K562 (cell line): ENCODE measurements around the gene CCDC78. TPM values are rescaled to one million over a fixed set of nuclear protein-coding genes. Genes with fewer than 3 reads are reported as not detected.

Experiments
- ATAC-seq: fragments of 200-7000 bp; cut with Tn5 transposase; 3 replicates; pipeline ENCODE4 v1.9.1; 2020; ENCODE audit warnings: moderate library complexity
- BruUV-seq: library from RNA; stranded (reverse); fragments of 400-500 nt; replicated peaks from 2 replicates; lab custom pipeline; 2021; lab: Mats Ljungman, UMichigan
- CTCF ChIA-PET: fragments of 300-600 bp; formaldehyde crosslinking; extraction: SDS; loops from one replicate; lab custom pipeline; 2021; ENCODE audit warnings: low intra/inter-chr PET ratio; lab: Yijun Ruan, JAX
- POLR2A ChIA-PET: fragments of 300-600, 350-650 bp; sonication (Branson Sonifier 250); formaldehyde crosslinking; extraction: SDS; loops from one replicate; lab custom pipeline; 2021; ENCODE audit warnings: antibody characterized with exemption, inconsistent platforms; lab: Yijun Ruan, JAX
- DNase-seq, 4 experiments: peaks; one replicate each; pipeline versions ENCODE4 v3.0.0 to v3.0.0-alpha.2; 2011 to 2018; ENCODE audit warnings: low spot score in 3 of 4, mixed read lengths in 3 of 4; ENCODE audit errors: extremely low read depth in 1 of 4
- FAIRE-seq: peaks from 2 replicates; lab custom pipeline; 2011; peaks lifted over from hg19 to GRCh38; lab: Jason Lieb, UNC
- H2AFZ ChIP-seq: 2 replicates; pipeline ENCODE4 v1.6.0; 2011; ENCODE audit warnings: low read depth, low read length, control low read depth, inconsistent platforms
- H3K27ac ChIP-seq: fragments of 200-600 bp; 3 replicates; pipeline ENCODE4 v1.8.0; 2011; ENCODE audit warnings: low read depth, mild to moderate bottlenecking, control low read depth, inconsistent platforms, low read length, moderate library complexity, mixed read lengths; ENCODE audit errors: extremely low read depth
- H3K27me3 ChIP-seq, 2 experiments: fragments of 300-600 bp in 1 of 2; 2 replicates in 1 of 2; 3 replicates in 1 of 2; pipeline versions ENCODE4 v1.6.0 to v1.8.0; 2011; ENCODE audit warnings: inconsistent platforms in 2 of 2, low read length in 2 of 2, mild to moderate bottlenecking in 1 of 2, mixed read lengths in 1 of 2, moderate library complexity in 1 of 2; ENCODE audit not compliant: control insufficient read depth in 2 of 2, insufficient read depth in 2 of 2
- H3K36me3 ChIP-seq: fragments of 300-600 bp; 3 replicates; pipeline ENCODE4 v1.8.0; 2011; ENCODE audit warnings: mild to moderate bottlenecking, low read length, inconsistent platforms; ENCODE audit not compliant: control insufficient read depth, insufficient read depth
- H3K4me1 ChIP-seq, 2 experiments: fragments of 200-600 bp in 1 of 2; replicated peaks in 1 of 2; 2 replicates in 1 of 2; 3 replicates in 1 of 2; pipeline versions ENCODE4 v1.5.1 to v1.8.0; 2011; ENCODE audit warnings: inconsistent platforms in 2 of 2, low read length in 2 of 2, mild to moderate bottlenecking in 1 of 2, mixed read lengths in 1 of 2, moderate library complexity in 1 of 2; ENCODE audit not compliant: control insufficient read depth in 2 of 2, insufficient read depth in 2 of 2
- H3K4me2 ChIP-seq: 2 replicates; pipeline ENCODE4 v1.6.1; 2011; ENCODE audit warnings: low read length, control low read depth, inconsistent platforms, mixed read lengths; ENCODE audit not compliant: insufficient read depth
- H3K4me3 ChIP-seq: fragments of 200-600 bp; sonication (generic), shearing (Covaris generic); 2 replicates; pipeline ENCODE4 v1.5.1; 2016; ENCODE audit warnings: control low read depth, inconsistent platforms
- H3K79me2 ChIP-seq: fragments of 200-600 bp; 3 replicates; pipeline ENCODE4 v1.8.0; 2011; ENCODE audit warnings: low read length, inconsistent platforms; ENCODE audit not compliant: control insufficient read depth, insufficient read depth
- H3K9ac ChIP-seq, 2 experiments: 2 replicates each; pipeline versions ENCODE4 v1.6.0 to v1.6.1; 2011; ENCODE audit warnings: low read depth in 2 of 2, low read length in 2 of 2, control low read depth in 1 of 2, inconsistent platforms in 1 of 2, mild to moderate bottlenecking in 1 of 2, mixed read lengths in 1 of 2; ENCODE audit not compliant: insufficient read depth in 1 of 2
- H3K9me1 ChIP-seq: one replicate; pipeline ENCODE4 v1.6.0; 2011; ENCODE audit warnings: inconsistent platforms, mild to moderate bottlenecking, low read length, moderate library complexity; ENCODE audit not compliant: control insufficient read depth, insufficient read depth
- H3K9me3 ChIP-seq: replicated peaks from 2 replicates; pipeline ENCODE4 v1.5.1; 2011; ENCODE audit warnings: low read depth, low read length, inconsistent platforms; ENCODE audit not compliant: control insufficient read depth, insufficient read depth
- H4K20me1 ChIP-seq: replicated peaks from 2 replicates; pipeline ENCODE4 v1.6.1; 2011; ENCODE audit warnings: low read length, inconsistent platforms, mixed read lengths; ENCODE audit not compliant: control insufficient read depth, insufficient read depth
- CXXC5 ChIP-seq: fragments of 250-450 bp; sonication (Bioruptor Pico); IDR thresholded peaks from 2 replicates; pipeline ENCODE4 v1.8.0; 2022; ENCODE audit warnings: inconsistent platforms, mild to moderate bottlenecking, moderate library complexity
- POLR2G ChIP-seq: fragments of 200-400 bp; formaldehyde crosslinking; IDR thresholded peaks from 2 replicates; pipeline ENCODE4 v1.6.1; 2017; ENCODE audit warnings: low read depth, mild to moderate bottlenecking, antibody characterized with exemption, low read length, moderate library complexity
- WGBS: fragments of 100-300 bp; shearing (Covaris generic); methylation state at CpG from one replicate; pipeline ENCODE4 v1.1.6; 2016; ENCODE audit warnings: low coverage, mixed read lengths; ENCODE audit not compliant: insufficient coverage; ENCODE audit errors: missing lambda C conversion rate; 5-methylcytosine and 5-hydroxymethylcytosine counted together
- in situ Hi-C: fragments of 300-500 bp; cut with MboI; formaldehyde crosslinking; loops from 4 replicates; pipeline ENCODE4 v1.15.0; 2018; ENCODE audit warnings: inconsistent platforms, mixed read lengths
- intact Hi-C: fragments of 100-400 bp; cut with micrococcal nuclease; formaldehyde crosslinking; loops from 2 replicates; pipeline ENCODE4 v1.14.2; 2022
- microRNA counts: library from miRNA; unstranded; fragments of <30 nt; microRNA quantifications from one replicate; lab custom pipeline; 2016
- microRNA-seq: library from miRNA; unstranded; fragments of <30 nt; microRNA quantifications from one replicate; pipeline ENCODE4, GENCODE V29; 2018; ENCODE audit warnings: borderline microRNAs expressed
- polyA plus RNA-seq, 8 experiments: library from polyadenylated mRNA; depleted of rRNA in 4 of 8; stranded (reverse) in 5 of 8; unstranded in 3 of 8; fragments of >200 nt; fragmentation: Nextera tagmentation in 2 of 8; fragmentation: Illumina TruSeq in 1 of 8; extraction: Ambion mirVana in 2 of 8; extraction: Trizol in 1 of 8; gene quantifications; 2 replicates each; pipeline versions ENCODE4 v1.2.1 to v1.2.3, GENCODE V29; 2011 to 2014; ENCODE audit warnings: inconsistent platforms in 1 of 8, missing spikeins in 1 of 8
- small RNA-seq: library from RNA; depleted of rRNA; stranded (forward); fragments of <200 nt; gene quantifications from one replicate; pipeline ENCODE3, GENCODE V24; 2014
- total RNA-seq, 7 experiments: library from RNA; depleted of rRNA in 6 of 7; stranded (reverse); fragments of >200 nt in 6 of 7; fragmentation: Illumina TruSeq in 2 of 7; extraction: Trizol in 2 of 7; gene quantifications; 2 replicates each; pipeline versions ENCODE4 v1.2.1 to v1.2.3, GENCODE V29; 2011 to 2021; ENCODE audit warnings: low replicate concordance in 1 of 7
- TF ChIP-seq, protein P1 (sequence below): fragments of 250-450 bp; sonication (Bioruptor Pico); IDR thresholded peaks from 2 replicates; pipeline ENCODE4 v1.8.0; 2022; ENCODE audit warnings: moderate library complexity, mild to moderate bottlenecking, inconsistent platforms

The CCDC78 gene
- total and polyA plus RNA-seq, 9 of the 15 experiments (the other 6 are each of a cell fraction or from before 2014, with no cell fraction given): 0.24 to 17.7 (median 2.9) TPM

DNA sequence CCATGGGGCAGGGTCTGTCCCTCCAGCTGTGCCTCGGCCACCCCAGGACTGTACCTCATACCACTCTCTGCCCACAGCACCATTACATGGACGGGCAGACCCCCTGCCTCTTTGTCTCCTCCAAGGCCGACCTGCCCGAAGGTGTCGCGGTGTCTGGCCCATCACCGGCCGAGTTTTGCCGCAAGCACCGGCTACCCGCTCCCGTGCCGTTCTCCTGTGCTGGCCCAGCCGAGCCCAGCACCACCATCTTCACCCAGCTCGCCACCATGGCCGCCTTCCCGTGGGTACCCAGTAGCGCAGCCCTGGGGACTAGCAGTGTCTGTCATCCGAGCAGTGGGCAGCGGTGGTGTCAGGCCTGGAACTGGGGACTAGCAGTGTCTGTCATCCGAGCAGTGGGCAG lies 53.4 kb downstream of the CCDC78 start:
- BruUV-seq: no TSS peak
- Histone ChIP-seq H4K20me1 (0 out of 2 replicates have a peak, but pooled peaks cover 4% of the 10 kb centered on the region), H3K4me1 (peaks cover 19 to 98% of the 10 kb centered on the region in 2 experiments), H3K9me1 (no peaks in the 10 kb centered on the region), H3K9me3 (no peaks in the 10 kb centered on the region), H3K36me3 (peaks cover 63% of the 10 kb centered on the region), H3K4me2 (no peak overlapping the region), H2AFZ (no peak overlapping the region), H3K79me2 (peaks cover 28% of the 10 kb centered on the region), H3K27ac (no peak overlapping the region), H3K27me3 (no peaks in the 10 kb centered on the region), H3K9ac (peak overlapping the region in 1 of 2 experiments; percentile 61; a peak in 1 of 4 replicates), H3K4me3 (no peak overlapping the region)
- ChIA-PET POLR2A (interaction anchor here (0.7 to 1.6 kb wide), 5 partner anchors 10 to 106 kb away, joined by 3 to 5 read pairs (median 3); partner anchors contain the start of gene NHLRC4), CTCF (interaction anchor here (0.6 kb wide), 1 partner anchor 94 kb away, joined by 3 read pairs; no protein-coding TSS in a partner anchor)
- WGBS: over 99% methylated on average over 19 of the region's 21 CpGs
- TF ChIP-seq, protein P1, sequence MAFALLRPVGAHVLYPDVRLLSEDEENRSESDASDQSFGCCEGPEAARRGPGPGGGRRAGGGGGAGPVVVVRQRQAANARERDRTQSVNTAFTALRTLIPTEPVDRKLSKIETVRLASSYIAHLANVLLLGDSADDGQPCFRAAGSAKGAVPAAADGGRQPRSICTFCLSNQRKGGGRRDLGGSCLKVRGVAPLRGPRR (CRISPR knock-in tag): no peak
- TF ChIP-seq CXXC5 (CRISPR knock-in tag): no peak
- TF ChIP-seq POLR2G: 0 out of 2 replicates have a peak, but pooled peaks have one; percentile 30
- intact Hi-C loops (no loop called here), in situ Hi-C loops (loop anchor here (10.0 kb wide), 1 partner anchor 278 kb away; the partner anchor contains the start of gene NME4)
- no peak for ATAC-seq
- no peak for FAIRE-seq
- DNase-seq: no peak

MicroRNAs within 50 kb of the gene (microRNA counts, 767-probe panel; counts per million panel counts)
- 1,779 counts per million, percentile 46 among the panel's probes with 10 or more counts for microRNA hsa-miR-662 (lab: Ali Mortazavi, UCI)

Small RNA genes within 50 kb of the gene (microRNA-seq; reads per million reads assigned to microRNA genes)
- not detected for gene MIR662

Small RNA genes within 50 kb of the gene (small RNA-seq; reads per million reads assigned to genes)
- gene MIR662: not detected

Other genes with a start within 250 kb of the CCDC78 start
Only the 7 nearest of the 24 such genes appear.
- 4.8 and 5.3 TPM in 2 replicates for gene WDR24, start 36.0 kb downstream of the CCDC78 start, total RNA-seq (2014; rRNA removed)
- 0.70 and 1.2 TPM in 2 replicates for gene WDR24, start 36.0 kb downstream of the CCDC78 start, total RNA-seq (2014; rRNA removed; fragmentation: Illumina TruSeq; extraction: Trizol)
- 3.4 and 5.1 TPM in 2 replicates for gene WDR24, start 36.0 kb downstream of the CCDC78 start, total RNA-seq (2015; rRNA removed; fragmentation: Illumina TruSeq; extraction: Trizol)
- 23.3 and 25.4 TPM in 2 replicates for gene WDR24, start 36.0 kb downstream of the CCDC78 start, total RNA-seq (2021)
- gene WDR24, start 36.0 kb downstream of the CCDC78 start, polyA plus RNA-seq (2011; rRNA removed): 3.3 and 6.7 TPM in 2 replicates
- 5.5 and 10.2 TPM in 2 replicates for gene WDR24, start 36.0 kb downstream of the CCDC78 start, polyA plus RNA-seq (2014; fragmentation: Illumina TruSeq; extraction: Trizol)
- under 1 TPM; 0.08 to 0.11 TPM for gene WDR24, start 36.0 kb downstream of the CCDC78 start, polyA plus RNA-seq (2014; fragmentation: Nextera tagmentation; extraction: Ambion mirVana)
- 12.2 and 12.5 TPM in 2 replicates for gene WDR24, start 36.0 kb downstream of the CCDC78 start, polyA plus RNA-seq (2014; rRNA removed)
- gene FBXL16, start 20.6 kb downstream of the CCDC78 start, total RNA-seq (2014; rRNA removed): 2.2 and 2.7 TPM in 2 replicates
- 0.54 and 1.4 TPM in 2 replicates for gene FBXL16, start 20.6 kb downstream of the CCDC78 start, total RNA-seq (2014; rRNA removed; fragmentation: Illumina TruSeq; extraction: Trizol)
- gene FBXL16, start 20.6 kb downstream of the CCDC78 start, total RNA-seq (2015; rRNA removed; fragmentation: Illumina TruSeq; extraction: Trizol): 0.41 and 0.47 TPM in 2 replicates
- gene FBXL16, start 20.6 kb downstream of the CCDC78 start, total RNA-seq (2021): 6.0 and 8.2 TPM in 2 replicates
- gene FBXL16, start 20.6 kb downstream of the CCDC78 start, polyA plus RNA-seq (2011; rRNA removed): 1.7 and 3.0 TPM in 2 replicates
- gene FBXL16, start 20.6 kb downstream of the CCDC78 start, polyA plus RNA-seq (2014; fragmentation: Illumina TruSeq; extraction: Trizol): 1.9 and 25.4 TPM in 2 replicates
- under 1 TPM; 0.21 to 0.37 TPM for gene FBXL16, start 20.6 kb downstream of the CCDC78 start, polyA plus RNA-seq (2014; fragmentation: Nextera tagmentation; extraction: Ambion mirVana)
- 3.1 and 3.3 TPM in 2 replicates for gene FBXL16, start 20.6 kb downstream of the CCDC78 start, polyA plus RNA-seq (2014; rRNA removed)
- gene METRN, start 11.3 kb downstream of the CCDC78 start, total RNA-seq (2014; rRNA removed): 89.8 and 111 TPM in 2 replicates
- 1.0 and 2.0 TPM in 2 replicates for gene METRN, start 11.3 kb downstream of the CCDC78 start, total RNA-seq (2014; rRNA removed; fragmentation: Illumina TruSeq; extraction: Trizol)
- gene METRN, start 11.3 kb downstream of the CCDC78 start, total RNA-seq (2015; rRNA removed; fragmentation: Illumina TruSeq; extraction: Trizol): 17.7 and 23.9 TPM in 2 replicates
- gene METRN, start 11.3 kb downstream of the CCDC78 start, total RNA-seq (2021): 73.5 and 79.2 TPM in 2 replicates
- 15.4 and 33.4 TPM in 2 replicates for gene METRN, start 11.3 kb downstream of the CCDC78 start, polyA plus RNA-seq (2011; rRNA removed)
- gene METRN, start 11.3 kb downstream of the CCDC78 start, polyA plus RNA-seq (2014; fragmentation: Illumina TruSeq; extraction: Trizol): 3.0 and 8.7 TPM in 2 replicates
- 1 to 10 TPM in 1 of 2 experiments, under 1 TPM in 1; 0.20 to 1.2 TPM for gene METRN, start 11.3 kb downstream of the CCDC78 start, polyA plus RNA-seq (2014; fragmentation: Nextera tagmentation; extraction: Ambion mirVana)
- gene METRN, start 11.3 kb downstream of the CCDC78 start, polyA plus RNA-seq (2014; rRNA removed): 73.3 and 90.1 TPM in 2 replicates
- gene ANTKMT, start 5.3 kb downstream of the CCDC78 start, total RNA-seq (2014; rRNA removed): 170 and 221 TPM in 2 replicates
- 2.3 and 4.3 TPM in 2 replicates for gene ANTKMT, start 5.3 kb downstream of the CCDC78 start, total RNA-seq (2014; rRNA removed; fragmentation: Illumina TruSeq; extraction: Trizol)
- gene ANTKMT, start 5.3 kb downstream of the CCDC78 start, total RNA-seq (2015; rRNA removed; fragmentation: Illumina TruSeq; extraction: Trizol): 39.9 and 47.1 TPM in 2 replicates
- gene ANTKMT, start 5.3 kb downstream of the CCDC78 start, total RNA-seq (2021): 217 and 240 TPM in 2 replicates
- gene ANTKMT, start 5.3 kb downstream of the CCDC78 start, polyA plus RNA-seq (2011; rRNA removed): 19.1 and 26.3 TPM in 2 replicates
- gene ANTKMT, start 5.3 kb downstream of the CCDC78 start, polyA plus RNA-seq (2014; fragmentation: Illumina TruSeq; extraction: Trizol): 2.8 and 9.0 TPM in 2 replicates
- 1 to 10 TPM in 1 of 2 experiments, under 1 TPM in 1; 0.58 to 2.1 TPM for gene ANTKMT, start 5.3 kb downstream of the CCDC78 start, polyA plus RNA-seq (2014; fragmentation: Nextera tagmentation; extraction: Ambion mirVana)
- 158 and 161 TPM in 2 replicates for gene ANTKMT, start 5.3 kb downstream of the CCDC78 start, polyA plus RNA-seq (2014; rRNA removed)
- gene HAGHL, start 663 bp upstream of the CCDC78 start, total RNA-seq (2014; rRNA removed): 58.2 and 59.0 TPM in 2 replicates
- gene HAGHL, start 663 bp upstream of the CCDC78 start, total RNA-seq (2014; rRNA removed; fragmentation: Illumina TruSeq; extraction: Trizol): 3.2 and 8.2 TPM in 2 replicates
- gene HAGHL, start 663 bp upstream of the CCDC78 start, total RNA-seq (2015; rRNA removed; fragmentation: Illumina TruSeq; extraction: Trizol): 20.7 and 22.1 TPM in 2 replicates
- 71.7 and 83.2 TPM in 2 replicates for gene HAGHL, start 663 bp upstream of the CCDC78 start, total RNA-seq (2021)
- 27.0 and 41.6 TPM in 2 replicates for gene HAGHL, start 663 bp upstream of the CCDC78 start, polyA plus RNA-seq (2011; rRNA removed)
- 7.2 and 13.6 TPM in 2 replicates for gene HAGHL, start 663 bp upstream of the CCDC78 start, polyA plus RNA-seq (2014; fragmentation: Illumina TruSeq; extraction: Trizol)
- under 1 TPM; 0.31 to 0.48 TPM for gene HAGHL, start 663 bp upstream of the CCDC78 start, polyA plus RNA-seq (2014; fragmentation: Nextera tagmentation; extraction: Ambion mirVana)
- gene HAGHL, start 663 bp upstream of the CCDC78 start, polyA plus RNA-seq (2014; rRNA removed): 69.8 and 83.4 TPM in 2 replicates
- 35.6 and 48.2 TPM in 2 replicates for gene CIAO3, start 14.6 kb upstream of the CCDC78 start, total RNA-seq (2014; rRNA removed)
- 7.3 and 7.9 TPM in 2 replicates for gene CIAO3, start 14.6 kb upstream of the CCDC78 start, total RNA-seq (2014; rRNA removed; fragmentation: Illumina TruSeq; extraction: Trizol)
- gene CIAO3, start 14.6 kb upstream of the CCDC78 start, total RNA-seq (2015; rRNA removed; fragmentation: Illumina TruSeq; extraction: Trizol): 18.6 and 20.5 TPM in 2 replicates
- 30.7 and 30.9 TPM in 2 replicates for gene CIAO3, start 14.6 kb upstream of the CCDC78 start, total RNA-seq (2021)
- 18.5 and 30.5 TPM in 2 replicates for gene CIAO3, start 14.6 kb upstream of the CCDC78 start, polyA plus RNA-seq (2011; rRNA removed)
- gene CIAO3, start 14.6 kb upstream of the CCDC78 start, polyA plus RNA-seq (2014; fragmentation: Illumina TruSeq; extraction: Trizol): 17.1 and 18.7 TPM in 2 replicates
- gene CIAO3, start 14.6 kb upstream of the CCDC78 start, polyA plus RNA-seq (2014; fragmentation: Nextera tagmentation; extraction: Ambion mirVana): 1 to 10 TPM; 2.2 to 2.4 TPM
- gene CIAO3, start 14.6 kb upstream of the CCDC78 start, polyA plus RNA-seq (2014; rRNA removed): 31.0 and 38.2 TPM in 2 replicates
- not detected in 2 replicates for gene MSLN, start 34.3 kb upstream of the CCDC78 start, total RNA-seq (2014; rRNA removed)
- not detected in 2 replicates for gene MSLN, start 34.3 kb upstream of the CCDC78 start, total RNA-seq (2014; rRNA removed; fragmentation: Illumina TruSeq; extraction: Trizol)
- not detected in 2 replicates for gene MSLN, start 34.3 kb upstream of the CCDC78 start, total RNA-seq (2015; rRNA removed; fragmentation: Illumina TruSeq; extraction: Trizol)
- gene MSLN, start 34.3 kb upstream of the CCDC78 start, total RNA-seq (2021): 0.22 TPM in 1 of 2 replicates, not detected in the other
- not detected in 2 replicates for gene MSLN, start 34.3 kb upstream of the CCDC78 start, polyA plus RNA-seq (2011; rRNA removed)
- not detected in 2 replicates for gene MSLN, start 34.3 kb upstream of the CCDC78 start, polyA plus RNA-seq (2014; fragmentation: Illumina TruSeq; extraction: Trizol)
- not detected for gene MSLN, start 34.3 kb upstream of the CCDC78 start, polyA plus RNA-seq (2014; fragmentation: Nextera tagmentation; extraction: Ambion mirVana)
- not detected in 2 replicates for gene MSLN, start 34.3 kb upstream of the CCDC78 start, polyA plus RNA-seq (2014; rRNA removed)